ENCODE results near the gene ZKSCAN1.

DNA sequence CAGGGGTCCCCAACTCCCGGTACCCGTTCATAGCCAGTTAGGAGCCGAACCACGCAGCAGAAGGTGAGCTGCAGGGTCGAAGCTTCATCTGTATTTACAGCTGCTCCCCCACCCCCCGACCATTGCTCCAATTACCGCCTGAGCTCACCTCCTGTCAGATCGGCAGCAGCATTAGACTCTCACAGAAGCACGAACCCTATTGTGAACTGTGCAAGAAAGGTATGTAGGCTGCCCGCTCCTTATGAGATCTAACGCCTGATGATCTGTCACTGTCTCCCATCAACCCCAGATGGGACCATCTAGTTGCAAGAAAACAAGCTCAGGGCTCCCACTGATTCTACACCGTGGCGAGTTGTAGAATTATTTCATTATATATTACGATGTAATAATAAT is 24.9 kb upstream of the ZKSCAN1 start:
- no peak for TF ChIP-seq SUZ12 (IDR thresholded peaks at IDR 0.05)
- no peak for TF ChIP-seq BHLHE40 (IDR thresholded peaks at IDR 0.05; ENCODE audit: borderline replicate concordance)
- no peak for TF ChIP-seq HDGF (IDR thresholded peaks at IDR 0.05; ENCODE audit: borderline replicate concordance)
- no peak for TF ChIP-seq FOXM1 (IDR thresholded peaks at IDR 0.05; ENCODE audit: borderline replicate concordance)
- no peak for TF ChIP-seq ZNF384 (IDR thresholded peaks at IDR 0.05)
- no peak for TF ChIP-seq NFRKB (IDR thresholded peaks at IDR 0.05)
- TF ChIP-seq, protein P1, sequence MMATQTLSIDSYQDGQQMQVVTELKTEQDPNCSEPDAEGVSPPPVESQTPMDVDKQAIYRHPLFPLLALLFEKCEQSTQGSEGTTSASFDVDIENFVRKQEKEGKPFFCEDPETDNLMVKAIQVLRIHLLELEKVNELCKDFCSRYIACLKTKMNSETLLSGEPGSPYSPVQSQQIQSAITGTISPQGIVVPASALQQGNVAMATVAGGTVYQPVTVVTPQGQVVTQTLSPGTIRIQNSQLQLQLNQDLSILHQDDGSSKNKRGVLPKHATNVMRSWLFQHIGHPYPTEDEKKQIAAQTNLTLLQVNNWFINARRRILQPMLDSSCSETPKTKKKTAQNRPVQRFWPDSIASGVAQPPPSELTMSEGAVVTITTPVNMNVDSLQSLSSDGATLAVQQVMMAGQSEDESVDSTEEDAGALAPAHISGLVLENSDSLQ (IDR thresholded peaks at IDR 0.05), result no peak
- no peak for TF ChIP-seq FOXA1 (IDR thresholded peaks at IDR 0.05)
- TF ChIP-seq ELF4 (IDR thresholded peaks at IDR 0.05), result no peak
- TF ChIP-seq L3MBTL2 (conservative IDR thresholded peaks at IDR 0.05), result no peak
